ENCODE measurements around the gene ARHGEF9.
"Not testable (repeated sequence)": the region's sequence is repeated elsewhere in the genome, so short reads cannot be mapped to it uniquely, and the experiment has no call there.

The ARHGEF9 gene

GRCh38 chrX:63661676-63662075 is 123.3 kb downstream of the ARHGEF9 start:
- DNase-seq (ENCODE audit: low read depth in 4 of 4, low spot score in 1 of 4) = no peak

DNA sequence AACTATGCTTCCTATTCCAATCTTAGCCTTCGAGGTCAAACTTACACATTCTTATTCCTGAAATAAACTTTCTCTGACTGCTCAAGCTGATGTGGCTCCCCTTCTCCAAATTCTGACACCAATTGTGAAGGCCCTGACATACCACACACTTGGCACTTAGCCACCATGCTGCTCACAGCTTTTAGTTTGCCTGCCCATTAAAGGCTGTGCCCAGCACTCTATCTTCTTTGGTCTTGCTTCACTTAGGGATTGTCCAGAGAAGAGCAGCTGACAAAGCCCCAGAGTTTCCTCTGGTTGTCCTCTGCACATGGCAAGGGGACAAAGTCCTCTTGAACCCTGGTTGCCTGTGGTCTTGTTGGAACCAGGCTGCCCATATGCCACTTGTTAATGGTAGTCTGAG is 126.1 kb downstream of the ARHGEF9 start:
- DNase-seq (ENCODE audit: low read depth in 4 of 4, low spot score in 1 of 4) = no peak

DNA sequence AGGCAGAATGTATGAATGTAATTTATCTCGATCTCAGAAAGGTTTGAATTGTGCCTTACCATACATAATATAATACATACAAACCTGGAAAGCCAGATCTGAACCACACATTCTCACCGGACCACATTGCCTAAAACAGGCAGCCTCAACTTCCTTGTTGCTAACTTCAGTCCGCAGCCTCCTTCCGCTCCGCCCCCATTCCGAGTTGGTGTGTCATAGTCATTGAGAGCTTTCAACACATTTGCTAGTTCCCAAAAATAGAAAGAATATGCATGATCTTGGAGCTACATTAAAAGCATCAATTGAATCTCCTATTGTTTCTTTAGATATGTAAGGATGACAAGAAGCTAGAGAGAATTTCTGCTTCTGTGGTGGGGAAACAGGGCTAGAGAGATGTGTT is 127.2 kb downstream of the ARHGEF9 start:
- no peak for DNase-seq (ENCODE audit: low read depth in 4 of 4, low spot score in 1 of 4)

DNA sequence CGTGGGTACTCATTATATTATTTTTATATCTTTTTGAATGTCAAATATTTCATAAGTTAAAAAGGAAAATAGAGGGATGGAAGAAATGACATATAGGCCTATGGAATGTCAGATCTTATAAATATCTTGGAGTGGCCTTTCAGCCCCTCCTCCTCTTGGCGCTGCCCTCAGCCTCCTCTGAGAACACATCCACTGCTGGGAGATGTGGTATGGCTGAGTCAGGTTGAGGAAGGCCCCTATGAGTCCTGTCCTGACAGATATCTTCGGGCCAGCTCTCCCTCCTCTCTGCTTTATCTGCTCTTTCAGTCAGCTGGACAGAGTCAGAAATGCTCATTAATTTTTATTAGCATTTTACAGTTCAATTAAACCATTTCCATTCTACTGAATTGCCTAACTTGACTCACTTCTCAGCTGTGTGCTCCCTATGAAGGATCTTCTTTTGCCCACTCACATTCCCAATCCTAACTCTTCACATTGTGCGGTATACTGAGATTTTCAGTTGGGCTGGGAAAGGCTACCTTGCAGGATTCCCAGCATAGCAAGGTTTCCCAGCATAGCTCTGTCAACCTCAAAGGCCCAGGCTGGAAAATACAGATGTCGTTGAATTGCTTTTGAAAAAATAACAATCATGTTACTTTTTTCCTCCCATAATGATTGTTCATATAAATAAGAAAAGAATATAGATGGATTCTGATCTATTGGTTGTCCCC is 128.0 kb downstream of the ARHGEF9 start:
- no peak for DNase-seq (ENCODE audit: low read depth in 4 of 4, low spot score in 1 of 4)

- DNase-seq (ENCODE audit: low read depth in 4 of 4, low spot score in 1 of 4) = no peak
Observed at GRCh38 chrX:63652086-63652765, 132.8 kb downstream of the ARHGEF9 start.

GRCh38 chrX:63645748-63646147 is 139.3 kb downstream of the ARHGEF9 start:
- not testable (repeated sequence) for DNase-seq (ENCODE audit: low read depth in 4 of 4, low spot score in 1 of 4)

- no peak for DNase-seq (ENCODE audit: low read depth in 4 of 4, low spot score in 1 of 4)
Observed at GRCh38 chrX:63635750-63636149, 149.3 kb downstream of the ARHGEF9 start.

DNA sequence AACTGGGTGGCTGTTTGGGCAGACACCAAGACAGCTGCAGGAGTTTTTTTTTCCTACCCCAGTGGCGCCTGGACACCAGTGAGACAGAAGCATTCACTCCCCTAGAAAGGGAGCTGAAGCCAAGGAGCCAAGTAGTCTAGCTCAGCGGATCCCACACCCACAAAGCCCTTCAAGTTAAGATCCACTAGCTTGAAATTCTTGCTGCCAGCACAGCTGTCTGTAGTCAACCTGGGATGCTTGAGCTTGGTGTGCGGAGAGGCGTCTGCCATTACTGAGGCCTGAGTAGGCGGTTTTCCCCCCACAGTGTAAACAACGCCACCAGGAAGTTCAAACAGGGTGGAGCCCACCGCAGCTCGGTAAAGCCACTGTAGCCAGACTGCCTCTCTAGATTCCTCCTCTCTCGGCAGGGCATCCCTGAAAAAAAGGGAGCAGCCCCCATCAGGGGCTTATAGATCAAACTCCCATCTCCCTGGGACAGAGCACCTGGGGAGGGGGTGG is 171.4 kb downstream of the ARHGEF9 start:
- DNase-seq (ENCODE audit: low read depth in 4 of 4, low spot score in 1 of 4) = no peak

DNA sequence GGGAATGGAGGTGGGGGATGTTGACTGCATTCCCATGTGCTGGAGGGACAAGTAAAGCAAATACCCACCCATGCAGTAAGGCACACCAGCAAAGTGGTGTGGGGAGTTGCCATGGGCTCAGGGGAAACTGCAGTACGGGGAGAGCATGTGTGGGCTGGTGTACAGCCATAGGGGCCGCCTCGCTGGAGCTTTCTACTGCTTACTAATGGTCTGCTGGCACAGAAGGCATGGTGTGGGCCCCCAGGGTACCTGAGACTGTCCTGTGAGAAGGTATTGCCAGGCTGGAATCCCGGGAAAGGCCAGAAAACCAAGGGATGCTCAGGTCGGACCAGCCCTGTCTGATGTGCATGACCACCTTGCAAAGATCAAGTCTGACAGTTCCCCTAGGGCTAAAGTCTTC is 199.1 kb downstream of the ARHGEF9 start:
- DNase-seq (ENCODE audit: low read depth in 4 of 4, low spot score in 1 of 4) = no peak

Data from stimulated activated CD4-positive, alpha-beta T cell treated with anti-CD3 and anti-CD28 coated beads, Interleukin-1b, Interleukin-23, amount 100 ng/mL, for 24 hours (primary cell).